AG10803 (cell line): ENCODE data around the gene EDN1.

Experiments used
- DNase-seq: peaks from one replicate; pipeline ENCODE4 v3.0.0; 2010; ENCODE audit warnings: low read depth
- H3K4me3 ChIP-seq: 2 replicates; pipeline ENCODE4 v1.5.1; 2011; ENCODE audit warnings: mild to moderate bottlenecking, low read length, control low read depth
- TF ChIP-seq, protein P1 (sequence below): conservative IDR thresholded peaks from 2 replicates; pipeline ENCODE4 v1.5.1; 2011; ENCODE audit warnings: mild to moderate bottlenecking, low read length, control low read depth, inconsistent platforms

The EDN1 gene

DNA sequence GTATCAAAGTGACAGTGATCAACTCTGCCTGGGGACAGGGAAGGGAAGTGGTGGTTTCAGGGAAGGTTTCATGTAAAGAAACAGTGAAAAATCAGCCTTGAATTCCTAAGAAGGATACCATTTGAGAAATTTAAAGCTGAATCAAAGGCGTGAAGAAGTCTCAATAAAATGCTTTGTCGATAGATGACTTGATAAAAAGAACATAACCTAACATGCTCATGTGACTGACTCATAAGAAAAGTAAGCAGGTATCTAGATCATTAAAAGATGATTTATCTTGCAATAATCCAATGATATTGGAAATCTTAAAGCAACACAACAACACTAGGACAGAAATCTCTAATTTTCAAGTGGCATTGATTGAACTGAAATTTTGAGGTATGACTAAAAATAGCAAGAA lies 14.3 kb downstream of the EDN1 start:
- no peak for DNase-seq
- no peak overlapping the region for H3K4me3 ChIP-seq
- TF ChIP-seq, protein P1, sequence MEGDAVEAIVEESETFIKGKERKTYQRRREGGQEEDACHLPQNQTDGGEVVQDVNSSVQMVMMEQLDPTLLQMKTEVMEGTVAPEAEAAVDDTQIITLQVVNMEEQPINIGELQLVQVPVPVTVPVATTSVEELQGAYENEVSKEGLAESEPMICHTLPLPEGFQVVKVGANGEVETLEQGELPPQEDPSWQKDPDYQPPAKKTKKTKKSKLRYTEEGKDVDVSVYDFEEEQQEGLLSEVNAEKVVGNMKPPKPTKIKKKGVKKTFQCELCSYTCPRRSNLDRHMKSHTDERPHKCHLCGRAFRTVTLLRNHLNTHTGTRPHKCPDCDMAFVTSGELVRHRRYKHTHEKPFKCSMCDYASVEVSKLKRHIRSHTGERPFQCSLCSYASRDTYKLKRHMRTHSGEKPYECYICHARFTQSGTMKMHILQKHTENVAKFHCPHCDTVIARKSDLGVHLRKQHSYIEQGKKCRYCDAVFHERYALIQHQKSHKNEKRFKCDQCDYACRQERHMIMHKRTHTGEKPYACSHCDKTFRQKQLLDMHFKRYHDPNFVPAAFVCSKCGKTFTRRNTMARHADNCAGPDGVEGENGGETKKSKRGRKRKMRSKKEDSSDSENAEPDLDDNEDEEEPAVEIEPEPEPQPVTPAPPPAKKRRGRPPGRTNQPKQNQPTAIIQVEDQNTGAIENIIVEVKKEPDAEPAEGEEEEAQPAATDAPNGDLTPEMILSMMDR = no peak

DNA sequence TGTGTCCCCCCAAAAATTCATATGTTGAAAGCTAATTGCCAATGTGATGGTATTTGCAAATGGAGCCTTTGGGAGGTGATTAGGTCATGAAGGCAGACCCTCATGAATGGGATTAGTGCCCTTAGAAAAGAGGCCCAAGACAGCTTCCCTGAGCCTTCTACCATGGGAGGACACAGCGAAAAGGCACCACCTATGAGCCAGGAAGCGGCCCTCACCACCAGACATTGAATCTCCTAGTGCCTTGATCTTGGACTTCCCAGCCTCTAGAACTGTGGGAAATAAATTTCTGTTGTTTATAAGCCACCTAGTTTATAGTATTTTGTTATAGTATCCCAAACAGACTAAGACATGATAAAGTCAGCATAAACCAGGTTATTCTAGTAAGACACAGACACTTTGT lies 18.9 kb downstream of the EDN1 start:
- no peak overlapping the region for H3K4me3 ChIP-seq
- TF ChIP-seq, protein P1 = no peak
- no peak for DNase-seq

DNA sequence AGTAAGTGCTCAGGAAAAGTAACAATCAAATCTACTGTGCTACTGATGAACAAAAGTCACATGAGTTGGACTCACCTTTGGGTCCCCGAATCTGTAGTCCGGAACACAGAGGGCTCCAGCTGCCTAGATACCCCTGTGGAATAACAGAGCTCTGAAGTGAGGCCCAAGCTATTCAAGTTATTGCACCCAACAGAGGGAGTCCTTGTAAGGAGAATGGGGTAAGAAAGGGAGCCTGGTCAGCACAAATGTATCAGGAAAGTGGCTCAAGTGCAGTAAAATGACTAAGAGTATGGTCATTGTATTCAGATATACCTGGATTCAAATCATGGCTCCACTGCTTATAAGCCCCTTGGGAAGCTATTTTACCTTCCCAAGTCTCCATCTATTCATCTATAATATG lies 20.9 kb downstream of the EDN1 start:
- TF ChIP-seq, protein P1 = no peak
- H3K4me3 ChIP-seq = no peak overlapping the region
- no peak for DNase-seq

DNA sequence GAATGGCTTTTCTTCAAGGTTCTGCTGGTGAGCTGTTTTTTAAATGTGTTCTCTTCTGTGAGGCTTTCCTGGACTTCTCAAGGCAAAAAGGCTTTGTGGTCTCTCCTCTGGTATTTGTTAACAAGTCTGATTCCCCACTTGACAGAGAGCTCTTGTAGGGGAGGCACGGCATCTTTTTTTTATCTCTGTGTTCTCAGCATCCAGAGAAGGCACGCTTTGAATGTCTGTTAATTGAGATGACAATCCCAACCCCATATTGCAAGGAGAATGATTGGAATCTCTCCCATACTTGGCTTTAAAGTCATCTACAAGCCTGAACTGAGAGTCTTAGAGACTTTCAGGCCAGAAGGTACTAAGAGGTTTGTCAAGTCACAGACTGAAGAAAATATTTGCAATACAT lies 22.6 kb downstream of the EDN1 start:
- TF ChIP-seq, protein P1 = no peak
- DNase-seq = peak; percentile 96
- H3K4me3 ChIP-seq = no peak overlapping the region

DNA sequence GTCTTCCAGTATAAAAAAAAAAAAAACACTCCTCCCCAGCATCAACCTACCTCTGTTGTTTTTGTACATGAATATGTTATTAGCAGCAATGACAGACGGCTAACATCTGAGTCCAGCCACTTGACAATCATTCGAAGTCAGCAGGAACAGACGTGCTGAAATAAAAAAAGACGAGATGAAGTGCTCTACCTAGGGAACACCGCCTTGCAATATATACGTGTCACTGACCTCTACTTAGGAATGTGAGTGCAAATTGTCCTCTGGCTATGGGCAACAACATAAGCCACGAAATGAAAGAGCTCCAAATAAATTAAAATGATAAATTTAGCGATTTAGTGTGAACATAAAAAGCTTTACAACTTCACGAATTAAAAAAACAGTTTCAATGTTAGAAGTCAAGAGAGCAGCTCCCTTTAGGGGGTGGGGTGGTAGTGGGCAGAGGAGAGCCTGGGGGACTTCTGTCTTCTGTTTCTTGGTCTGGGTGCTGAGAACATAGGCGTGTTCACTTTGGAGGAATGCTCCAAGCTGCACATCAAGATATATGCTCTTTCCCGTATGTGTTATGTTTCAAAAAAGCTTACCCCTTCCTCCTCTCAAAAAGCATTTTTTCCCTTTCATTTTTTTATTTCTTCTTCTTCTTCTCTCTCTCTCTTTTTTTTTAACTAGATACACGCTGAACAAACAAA lies 23.3 kb downstream of the EDN1 start:
- no peak for DNase-seq
- TF ChIP-seq, protein P1 = no peak
- H3K4me3 ChIP-seq = no peak overlapping the region

DNA sequence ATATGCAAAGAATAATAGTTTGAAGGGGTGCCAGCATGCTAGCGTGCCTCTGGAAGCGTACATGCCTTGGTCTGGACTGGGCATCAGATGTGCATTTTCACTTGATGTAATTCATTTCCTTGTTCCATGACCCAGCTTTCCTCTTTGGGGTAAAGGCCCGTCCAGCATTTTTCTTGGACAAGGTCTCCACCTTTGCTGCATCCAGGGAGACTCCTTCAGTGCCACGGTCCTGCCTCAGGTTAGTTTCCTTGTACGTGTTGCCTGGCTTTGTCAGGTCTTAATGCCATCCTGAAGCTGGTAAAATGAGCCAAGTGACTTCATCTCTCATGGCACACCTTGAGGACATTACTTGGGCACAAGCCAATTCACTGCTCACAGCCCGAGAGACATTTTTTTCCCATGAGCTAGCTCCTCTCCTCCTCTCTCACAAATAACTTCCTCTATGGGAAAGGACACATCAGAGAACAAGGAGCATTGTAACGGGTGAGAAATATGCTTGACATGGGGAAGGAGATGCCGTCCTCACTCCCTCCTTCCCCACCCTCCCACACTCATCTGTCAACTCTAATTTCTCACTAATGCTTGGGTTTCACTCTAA lies 23.9 kb downstream of the EDN1 start:
- TF ChIP-seq, protein P1 = no peak
- DNase-seq = peak; percentile 84
- H3K4me3 ChIP-seq = no peak overlapping the region; the same call in 1 of the 2 replicates

DNA sequence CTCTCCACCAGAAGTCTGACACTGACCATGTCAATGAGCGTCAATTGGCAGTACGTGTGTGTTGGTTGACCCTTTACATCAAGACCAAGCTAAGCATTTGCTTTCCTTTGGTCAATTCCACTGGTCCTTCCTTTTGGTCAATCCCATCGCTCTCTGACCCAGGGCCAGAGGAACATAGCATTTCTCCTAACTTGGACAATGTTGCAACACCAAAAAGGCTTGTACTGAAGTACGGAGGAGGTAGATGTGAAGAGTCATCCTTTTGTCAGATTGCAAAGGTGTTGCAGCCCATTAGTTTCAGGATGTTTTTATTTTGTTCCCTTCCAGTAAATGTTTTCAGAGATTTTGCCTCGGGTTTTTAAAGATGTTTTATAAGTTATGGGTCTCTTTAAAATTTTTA lies 24.6 kb downstream of the EDN1 start:
- H3K4me3 ChIP-seq = no peak overlapping the region
- DNase-seq = no peak
- TF ChIP-seq, protein P1 = no peak
